ACHN (cell line): ENCODE measurements around the gene TMEM129.

Experiments
- DNase-seq: peaks from one replicate; pipeline ENCODE4 v3.0.0-alpha.2; 2015
- in situ Hi-C: cut with HindIII; loops from 2 replicates; pipeline ENCODE4 v1.10.0; 2017; ENCODE audit warnings: low sequenced_read_pairs, low pct_ligation_motif_present, low pct_unique_long_range_greater_than_20kb

The TMEM129 gene

GRCh38 chr4:1759170-1759817, 38.2 kb upstream of the TMEM129 start:
- DNase-seq, result no peak

GRCh38 chr4:1758306-1759121, 37.4 kb upstream of the TMEM129 start:
- no peak for DNase-seq
- in situ Hi-C loops, result no loop called here

More at GRCh38 chr4:1759170-1759817, 38.2 kb upstream of the TMEM129 start:
- in situ Hi-C loops, result no loop called here

GRCh38 chr4:1757836-1758235, 36.7 kb upstream of the TMEM129 start:
- in situ Hi-C loops, result no loop called here
- DNase-seq, result no peak

- DNase-seq, result no peak
- in situ Hi-C loops, result no loop called here
Observed at GRCh38 chr4:1756893-1757779, 36.0 kb upstream of the TMEM129 start.

- no peak for DNase-seq
- in situ Hi-C loops, result no loop called here
Observed at GRCh38 chr4:1756079-1756478, 35.0 kb upstream of the TMEM129 start.

GRCh38 chr4:1755297-1755696, 34.2 kb upstream of the TMEM129 start:
- in situ Hi-C loops, result no loop called here
- DNase-seq, result no peak

GRCh38 chr4:1754336-1754735, 33.2 kb upstream of the TMEM129 start:
- in situ Hi-C loops, result no loop called here
- no peak for DNase-seq

- in situ Hi-C loops, result no loop called here
Observed at GRCh38 chr4:1753697-1754311, 32.7 kb upstream of the TMEM129 start.

GRCh38 chr4:1753294-1753696, 32.2 kb upstream of the TMEM129 start:
- in situ Hi-C loops, result no loop called here
- no peak for DNase-seq

More at GRCh38 chr4:1753697-1754311, 32.7 kb upstream of the TMEM129 start:
- DNase-seq, result no peak

- in situ Hi-C loops, result no loop called here
- DNase-seq, result no peak
Observed at GRCh38 chr4:1752284-1753041, 31.3 kb upstream of the TMEM129 start.

- in situ Hi-C loops, result no loop called here
- DNase-seq, result no peak
Observed at GRCh38 chr4:1751919-1752283, 30.8 kb upstream of the TMEM129 start.

GRCh38 chr4:1751155-1751918, 30.2 kb upstream of the TMEM129 start:
- in situ Hi-C loops, result no loop called here
- DNase-seq, result no peak

- DNase-seq, result no peak
- in situ Hi-C loops, result no loop called here
Observed at GRCh38 chr4:1750381-1751154, 29.4 kb upstream of the TMEM129 start.

GRCh38 chr4:1749826-1750225, 28.7 kb upstream of the TMEM129 start:
- DNase-seq, result no peak
- in situ Hi-C loops, result no loop called here

GRCh38 chr4:1749370-1749769, 28.2 kb upstream of the TMEM129 start:
- no peak for DNase-seq
- in situ Hi-C loops, result no loop called here

- DNase-seq, result peak; percentile 62
- in situ Hi-C loops, result no loop called here
Observed at GRCh38 chr4:1748465-1748995, 27.4 kb upstream of the TMEM129 start.

- in situ Hi-C loops, result no loop called here
- DNase-seq, result no peak
Observed at GRCh38 chr4:1747603-1747967, 26.5 kb upstream of the TMEM129 start.
